ENCODE results near the gene NT5C2. TPM values are rescaled to one million over a fixed set of nuclear protein-coding genes. Genes with fewer than 3 reads are reported as not detected.

The NT5C2 gene
- total and polyA plus RNA-seq, 2 of the 8 experiments (the other 6 are each of a cell fraction or from before 2014, with no cell fraction given) = 35.2 to 106 TPM

DNA sequence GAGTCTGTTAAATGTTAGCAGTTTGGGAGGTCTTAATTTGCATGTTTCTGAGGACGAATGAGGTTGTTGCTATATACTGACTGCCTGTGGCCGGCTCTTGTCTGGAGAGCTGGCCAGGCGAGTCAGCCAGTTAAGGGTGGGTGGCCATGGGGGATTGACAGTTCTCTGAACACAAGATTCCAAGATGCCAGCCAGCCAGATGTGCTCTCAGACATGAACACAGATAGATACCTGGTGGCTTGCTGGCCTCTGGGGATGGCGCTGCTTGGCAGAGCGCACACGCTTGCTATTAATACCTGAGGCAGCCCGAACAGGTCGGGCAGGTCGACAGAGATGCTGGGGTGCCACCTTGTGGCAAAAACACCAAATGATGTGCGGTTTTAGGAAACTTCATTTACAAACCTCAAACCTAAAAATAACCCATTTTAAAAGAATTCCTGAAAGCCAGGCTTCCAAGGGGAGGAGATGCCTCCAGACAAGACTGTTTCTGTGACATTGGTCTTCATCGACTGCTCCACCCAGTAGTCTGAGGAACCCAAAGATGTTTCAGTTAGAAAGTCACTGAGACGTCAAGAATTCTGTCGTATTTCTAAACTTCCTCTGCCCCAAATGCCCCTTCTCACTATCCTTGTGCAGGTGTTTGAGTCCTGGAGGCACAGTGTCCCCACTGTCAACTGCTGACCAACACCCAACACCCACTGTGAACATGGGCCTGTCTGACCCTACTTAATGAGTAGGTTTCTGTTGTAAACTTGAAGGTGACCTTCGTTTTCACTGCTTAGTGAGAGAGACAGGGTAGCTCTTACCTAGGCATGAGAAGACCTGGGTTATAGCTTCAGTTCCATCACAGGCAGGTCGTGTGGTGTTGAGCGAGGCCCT lies 123.4 kb downstream of the NT5C2 start:
- Histone ChIP-seq H3K4me1 (replicated peaks in 1 of 4; ENCODE audit: control insufficient read depth in 3 of 4, insufficient read depth in 4 of 4, low read length in 3 of 4) (no peaks in the 10 kb centered on the region), H3K14ac (ENCODE audit: insufficient read length) (no peak overlapping the region), H4K20me1 (replicated peaks in 1 of 2; ENCODE audit: control insufficient read depth in 1 of 2, insufficient read depth in 2 of 2, low read length in 2 of 2) (peaks cover 0 to 2% of the 10 kb centered on the region in 2 experiments), H3K18ac (ENCODE audit: extremely low read depth, low read length) (no peak overlapping the region), H3K4me3 (ENCODE audit: extremely low read depth in 1 of 4, insufficient read depth in 2 of 4, low read depth in 3 of 4, low read length in 4 of 4) (no peak overlapping the region), H4K5ac (ENCODE audit: insufficient read length, low read depth, low read length) (no peak overlapping the region), H3K36me3 (ENCODE audit: control insufficient read depth in 2 of 4, insufficient read depth in 4 of 4, low read length in 3 of 4) (no peaks in the 10 kb centered on the region), H4K8ac (ENCODE audit: extremely low read depth, insufficient read depth, low read length) (no peak overlapping the region; the same call in 1 of the 2 replicates), H3K27ac (ENCODE audit: low read depth, low read length) (no peak overlapping the region), H2AK5ac (ENCODE audit: low read depth, low read length) (no peak overlapping the region), H3K4me2 (ENCODE audit: insufficient read depth in 1 of 2, low read depth in 2 of 2, low read length in 2 of 2) (no peak overlapping the region), H3K4ac (replicated peaks; ENCODE audit: insufficient read length, low read depth, low read length) (no peak overlapping the region), H3K9ac (replicated peaks in 1 of 4; ENCODE audit: extremely low read depth in 1 of 4, low read depth in 3 of 4, low read length in 3 of 4) (no peak overlapping the region; a peak in 1 of 7 replicates), H3K27me3 (replicated peaks in 1 of 4; ENCODE audit: control insufficient read depth in 3 of 4, extremely low read depth in 1 of 4, insufficient read depth in 3 of 4, low read length in 3 of 4) (no peaks in the 10 kb centered on the region), H2BK15ac (ENCODE audit: low read length) (no peak overlapping the region), H3K23me2 (ENCODE audit: low read depth, low read length) (no peaks in the 10 kb centered on the region), H3K79me1 (ENCODE audit: low read depth, low read length) (no peaks in the 10 kb centered on the region; the same call in 1 of the 2 replicates), H3K56ac (replicated peaks; ENCODE audit: insufficient read length, low read depth, low read length) (no peak overlapping the region), H2AFZ (ENCODE audit: low read length) (no peak overlapping the region), H2BK120ac (replicated peaks; ENCODE audit: low read depth, low read length) (no peak overlapping the region), H4K91ac (replicated peaks; ENCODE audit: insufficient read length, low read length) (no peak overlapping the region), H3K23ac (ENCODE audit: insufficient read length) (no peak overlapping the region), H2BK5ac (ENCODE audit: low read depth, low read length) (no peak overlapping the region), H3K79me2 (ENCODE audit: control insufficient read depth in 1 of 2, insufficient read depth in 2 of 2, low read length in 2 of 2) (no peaks in the 10 kb centered on the region), H2BK20ac (ENCODE audit: low read length) (no peak overlapping the region), H2BK12ac (ENCODE audit: low read depth, low read length) (no peak overlapping the region), H3K9me3 (ENCODE audit: insufficient read depth in 2 of 2, low read depth in 1 of 2, low read length in 1 of 2) (no peaks in the 10 kb centered on the region)
- ChIA-PET CTCF (ENCODE audit: partially characterized antibody) (interaction anchor here (0.6 to 10.3 kb wide), 24 partner anchors 9 to 344 kb away, joined by 3 to 137 read pairs (median 4); partner anchors contain the start of genes CNNM2 and CYP17A1), POLR2A (ENCODE audit: partially characterized antibody) (interaction anchor here (2.3 kb wide), 1 partner anchor 151 kb away, joined by 6 read pairs; the partner anchor contains the start of gene CNNM2)
- 49% methylated on average over 16 of the region's 16 CpGs; no CpG with 5 or more reads in 1 of the 2 experiments for WGBS, 2 experiments (ENCODE audit: extremely low coverage in 1 of 2, insufficient coverage in 1 of 2, insufficient read length in 1 of 2, insufficient replicate concordance in 2 of 2, low coverage in 1 of 2, low lambda C conversion rate in 2 of 2, missing lambda C conversion rate in 1 of 2)
- DNase-seq (ENCODE audit: low read depth in 1 of 2, low spot score in 2 of 2) = peak; percentile 33 to 83
- FAIRE-seq = peak; percentile 77
- TF ChIP-seq CHD1 (IDR thresholded peaks at IDR 0.05; ENCODE audit: low read depth, low read length) (no peak), NANOG (IDR thresholded peaks at IDR 0.05; ENCODE audit: insufficient read depth, low read depth, low read length, poor library complexity, severe bottlenecking) (no peak), SAP30 (IDR thresholded peaks at IDR 0.05; ENCODE audit: insufficient read depth, insufficient replicate concordance, low read length) (no peak), TAF7 (optimal IDR thresholded peaks at IDR 0.05; ENCODE audit: borderline replicate concordance, low read depth, low read length) (no peak), GTF2F1 (IDR thresholded peaks at IDR 0.05; ENCODE audit: borderline replicate concordance, low read depth, low read length) (no peak), SIN3A (conservative IDR thresholded peaks at IDR 0.05 in 1 of 2, IDR thresholded peaks at IDR 0.05 in 1 of 2; ENCODE audit: low read depth in 1 of 2, low read length in 2 of 2) (no peak), CHD2 (IDR thresholded peaks at IDR 0.05; ENCODE audit: low read length) (no peak), FOSL1 (IDR thresholded peaks at IDR 0.05; ENCODE audit: insufficient read depth, low read depth, low read length) (no peak), KDM5A (IDR thresholded peaks at IDR 0.05; ENCODE audit: low read length) (no peak), RAD21 (IDR thresholded peaks at IDR 0.05 in 1 of 2, conservative IDR thresholded peaks at IDR 0.05 in 1 of 2; ENCODE audit: low read depth in 2 of 2, low read length in 2 of 2) (peak; percentile 95 to 96), RFX5 (IDR thresholded peaks at IDR 0.05; ENCODE audit: borderline replicate concordance, low read depth, low read length) (no peak)
